Liver (tissue), 9 donors: ENCODE measurements around the gene CHRNG. TPM values are rescaled to one million over a fixed set of nuclear protein-coding genes. Genes with fewer than 3 reads are reported as not detected.

ENCODE experiments used
- DNase-seq: peaks from one replicate; pipeline ENCODE4 v3.0.0-alpha.2; 2017; ENCODE audit warnings: low spot score
- H3K27ac ChIP-seq, 2 donors: one replicate each; pipeline ENCODE4 v1.7.0; 2013; ENCODE audit warnings: inconsistent platforms in 2 of 2, low read length in 2 of 2, control low read depth in 1 of 2, low read depth in 1 of 2, mild to moderate bottlenecking in 1 of 2
- H3K27me3 ChIP-seq, 4 donors: one replicate each; pipeline versions ENCODE4 v1.6.1 to v1.7.0; 2013; ENCODE audit warnings: low read length in 3 of 4, inconsistent platforms in 1 of 4, mild to moderate bottlenecking in 1 of 4, moderate library complexity in 1 of 4; ENCODE audit not compliant: control insufficient read depth in 4 of 4, insufficient read depth in 4 of 4
- H3K36me3 ChIP-seq, 4 donors: one replicate each; pipeline versions ENCODE4 v1.6.1 to v1.7.0; 2013; ENCODE audit warnings: low read length in 3 of 4, mild to moderate bottlenecking in 3 of 4, low read depth in 1 of 4, moderate library complexity in 1 of 4; ENCODE audit not compliant: control insufficient read depth in 4 of 4, insufficient read depth in 3 of 4
- H3K4me1 ChIP-seq, 4 donors: one replicate each; pipeline versions ENCODE4 v1.6.1 to v1.7.0; 2013; ENCODE audit warnings: low read length in 3 of 4, mild to moderate bottlenecking in 3 of 4, moderate library complexity in 1 of 4; ENCODE audit not compliant: control insufficient read depth in 4 of 4, insufficient read depth in 4 of 4
- H3K4me3 ChIP-seq, 3 donors: one replicate each; pipeline versions ENCODE4 v1.6.1 to v1.7.0; 2013; ENCODE audit warnings: low read length in 3 of 3, control low read depth in 1 of 3, low read depth in 1 of 3, mild to moderate bottlenecking in 1 of 3
- H3K9ac ChIP-seq, 2 donors: one replicate each; pipeline ENCODE4 v1.7.0; 2013; ENCODE audit warnings: low read length in 2 of 2, mild to moderate bottlenecking in 2 of 2, moderate library complexity in 2 of 2, control low read depth in 1 of 2, low read depth in 1 of 2
- H3K9me3 ChIP-seq, 4 donors: one replicate each; pipeline versions ENCODE4 v1.6.1 to v1.7.0; 2013; ENCODE audit warnings: low read length in 3 of 4; ENCODE audit not compliant: control insufficient read depth in 4 of 4
- CTCF ChIP-seq: fragments of 150-350 bp; IDR thresholded peaks from 2 replicates; pipeline ENCODE4 v1.5.1; 2017; ENCODE audit warnings: improper control_type of control experiment, low read depth, low read length; ENCODE audit not compliant: missing input control
- EGR1 ChIP-seq, 2 donors: IDR thresholded peaks; 2 replicates each; pipeline ENCODE4 v1.6.1; 2016 to 2018; ENCODE audit warnings: antibody characterized with exemption in 2 of 2, low read depth in 2 of 2
- FOXA1 ChIP-seq: IDR thresholded peaks from 2 replicates; pipeline ENCODE4 v1.6.1; 2016; ENCODE audit warnings: antibody characterized with exemption
- FOXA2 ChIP-seq: IDR thresholded peaks from 2 replicates; pipeline ENCODE4 v1.6.1; 2016; ENCODE audit warnings: antibody characterized with exemption
- GABPA ChIP-seq, 2 donors: IDR thresholded peaks in 1 of 2; conservative IDR thresholded peaks in 1 of 2; 2 replicates each; pipeline ENCODE4 v1.6.1; 2016; ENCODE audit warnings: antibody characterized with exemption in 2 of 2, mild to moderate bottlenecking in 1 of 2, moderate library complexity in 1 of 2
- HNF4A ChIP-seq, 2 donors: conservative IDR thresholded peaks; 2 replicates each; pipeline ENCODE4 v1.6.1; 2016; ENCODE audit warnings: antibody characterized with exemption in 2 of 2, mild to moderate bottlenecking in 2 of 2
- HNF4G ChIP-seq: IDR thresholded peaks from 2 replicates; pipeline ENCODE4 v1.6.1; 2016; ENCODE audit warnings: antibody characterized with exemption
- JUND ChIP-seq, 2 donors: IDR thresholded peaks; 2 replicates each; pipeline ENCODE4 v1.6.1; 2016; ENCODE audit warnings: antibody characterized with exemption in 2 of 2
- NR2F2 ChIP-seq: IDR thresholded peaks from 2 replicates; pipeline ENCODE4 v1.6.1; 2016; ENCODE audit warnings: antibody characterized with exemption
- RAD21 ChIP-seq, 2 donors: IDR thresholded peaks; 2 replicates each; pipeline ENCODE4 v1.6.1; 2016; ENCODE audit warnings: antibody characterized with exemption in 2 of 2, mild to moderate bottlenecking in 2 of 2
- REST ChIP-seq: IDR thresholded peaks from 2 replicates; pipeline ENCODE4 v1.6.1; 2016; ENCODE audit warnings: antibody characterized with exemption, mild to moderate bottlenecking
- RXRA ChIP-seq, 2 donors: IDR thresholded peaks; 2 replicates each; pipeline ENCODE4 v1.6.1; 2017 to 2018; ENCODE audit warnings: antibody characterized with exemption in 2 of 2, mild to moderate bottlenecking in 1 of 2
- SP1 ChIP-seq: IDR thresholded peaks from 2 replicates; pipeline ENCODE4 v1.6.1; 2018; ENCODE audit warnings: antibody characterized with exemption, mild to moderate bottlenecking
- TAF1 ChIP-seq: conservative IDR thresholded peaks from 2 replicates; pipeline ENCODE4 v1.6.1; 2016; ENCODE audit warnings: antibody characterized with exemption, mild to moderate bottlenecking
- YY1 ChIP-seq: IDR thresholded peaks from 2 replicates; pipeline ENCODE4 v1.6.1; 2016; ENCODE audit warnings: antibody characterized with exemption, mild to moderate bottlenecking
- WGBS: extraction: QIAGEN DNeasy Blood & Tissue Kit; methylation state at CpG from one replicate; pipeline ENCODE4 v1.1.7; 2013; 5-methylcytosine and 5-hydroxymethylcytosine counted together
- polyA plus RNA-seq, 2 donors: library from polyadenylated mRNA; stranded (reverse) in 1 of 2; unstranded in 1 of 2; fragments of 200-250 nt in 1 of 2; fragments of >200 nt in 1 of 2; fragmentation: Nextera tagmentation in 1 of 2; extraction: Ambion mirVana in 1 of 2; gene quantifications; one replicate each; pipeline versions ENCODE4 v1.2.1 to v1.2.3, GENCODE V29; 2013 to 2015
- total RNA-seq, 2 donors: library from RNA; depleted of rRNA; stranded (reverse); fragments of >200 nt; gene quantifications; one replicate each; pipeline ENCODE4 v1.2.3, GENCODE V29; 2014
- TF ChIP-seq, protein P1 (sequence below): IDR thresholded peaks from 2 replicates; pipeline ENCODE4 v1.6.1; 2016; ENCODE audit warnings: antibody characterized with exemption
- TF ChIP-seq, protein P2 (sequence below): IDR thresholded peaks from 2 replicates; pipeline ENCODE4 v1.6.1; 2016; ENCODE audit warnings: antibody characterized with exemption
- TF ChIP-seq, protein P3 (sequence below): IDR thresholded peaks from 2 replicates; pipeline ENCODE4 v1.6.1; 2016; ENCODE audit warnings: antibody characterized with exemption
- donor health status: healthy.
- donor health status: healthy.
- donor health status: healthy.
- donor health status: healthy.
- donor health status: healthy.

The CHRNG gene
- total and polyA plus RNA-seq, 4 donors, result not detected

GRCh38 chr2:232573771-232574435, 34.4 kb downstream of the CHRNG start:
- TF ChIP-seq HNF4A (conservative IDR thresholded peaks at IDR 0.05) (no peak), JUND (IDR thresholded peaks at IDR 0.05) (no peak), EGR1 (IDR thresholded peaks at IDR 0.05; ENCODE audit: low read depth in 2 of 2) (no peak), TAF1 (no peak), YY1 (no peak), HNF4G (no peak), GABPA (IDR thresholded peaks at IDR 0.05 in 1 of 2, conservative IDR thresholded peaks at IDR 0.05 in 1 of 2) (no peak)
- TF ChIP-seq, protein P1, sequence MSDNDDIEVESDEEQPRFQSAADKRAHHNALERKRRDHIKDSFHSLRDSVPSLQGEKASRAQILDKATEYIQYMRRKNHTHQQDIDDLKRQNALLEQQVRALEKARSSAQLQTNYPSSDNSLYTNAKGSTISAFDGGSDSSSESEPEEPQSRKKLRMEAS, result no peak
- TF ChIP-seq, protein P2, sequence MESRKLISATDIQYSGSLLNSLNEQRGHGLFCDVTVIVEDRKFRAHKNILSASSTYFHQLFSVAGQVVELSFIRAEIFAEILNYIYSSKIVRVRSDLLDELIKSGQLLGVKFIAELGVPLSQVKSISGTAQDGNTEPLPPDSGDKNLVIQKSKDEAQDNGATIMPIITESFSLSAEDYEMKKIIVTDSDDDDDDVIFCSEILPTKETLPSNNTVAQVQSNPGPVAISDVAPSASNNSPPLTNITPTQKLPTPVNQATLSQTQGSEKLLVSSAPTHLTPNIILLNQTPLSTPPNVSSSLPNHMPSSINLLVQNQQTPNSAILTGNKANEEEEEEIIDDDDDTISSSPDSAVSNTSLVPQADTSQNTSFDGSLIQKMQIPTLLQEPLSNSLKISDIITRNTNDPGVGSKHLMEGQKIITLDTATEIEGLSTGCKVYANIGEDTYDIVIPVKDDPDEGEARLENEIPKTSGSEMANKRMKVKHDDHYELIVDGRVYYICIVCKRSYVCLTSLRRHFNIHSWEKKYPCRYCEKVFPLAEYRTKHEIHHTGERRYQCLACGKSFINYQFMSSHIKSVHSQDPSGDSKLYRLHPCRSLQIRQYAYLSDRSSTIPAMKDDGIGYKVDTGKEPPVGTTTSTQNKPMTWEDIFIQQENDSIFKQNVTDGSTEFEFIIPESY, result no peak
- TF ChIP-seq, protein P3, sequence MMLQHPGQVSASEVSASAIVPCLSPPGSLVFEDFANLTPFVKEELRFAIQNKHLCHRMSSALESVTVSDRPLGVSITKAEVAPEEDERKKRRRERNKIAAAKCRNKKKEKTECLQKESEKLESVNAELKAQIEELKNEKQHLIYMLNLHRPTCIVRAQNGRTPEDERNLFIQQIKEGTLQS, result no peak
- no peak overlapping the region for H3K4me3 ChIP-seq
- DNase-seq, result no peak
- 55% methylated on average over 8 of the region's 8 CpGs for WGBS
- no peaks in the 10 kb centered on the region for H3K9me3 ChIP-seq
- H3K4me1 ChIP-seq, result peaks cover 13 to 56% (median 52%) of the 10 kb centered on the region in 4 donors
- H3K9ac ChIP-seq, result no peak overlapping the region
- no peaks in the 10 kb centered on the region for H3K27me3 ChIP-seq
- H3K27ac ChIP-seq, result peak overlapping the region; percentile 60 to 78
- peaks cover 0 to 13% (median 10%) of the 10 kb centered on the region in 4 donors for H3K36me3 ChIP-seq

DNA sequence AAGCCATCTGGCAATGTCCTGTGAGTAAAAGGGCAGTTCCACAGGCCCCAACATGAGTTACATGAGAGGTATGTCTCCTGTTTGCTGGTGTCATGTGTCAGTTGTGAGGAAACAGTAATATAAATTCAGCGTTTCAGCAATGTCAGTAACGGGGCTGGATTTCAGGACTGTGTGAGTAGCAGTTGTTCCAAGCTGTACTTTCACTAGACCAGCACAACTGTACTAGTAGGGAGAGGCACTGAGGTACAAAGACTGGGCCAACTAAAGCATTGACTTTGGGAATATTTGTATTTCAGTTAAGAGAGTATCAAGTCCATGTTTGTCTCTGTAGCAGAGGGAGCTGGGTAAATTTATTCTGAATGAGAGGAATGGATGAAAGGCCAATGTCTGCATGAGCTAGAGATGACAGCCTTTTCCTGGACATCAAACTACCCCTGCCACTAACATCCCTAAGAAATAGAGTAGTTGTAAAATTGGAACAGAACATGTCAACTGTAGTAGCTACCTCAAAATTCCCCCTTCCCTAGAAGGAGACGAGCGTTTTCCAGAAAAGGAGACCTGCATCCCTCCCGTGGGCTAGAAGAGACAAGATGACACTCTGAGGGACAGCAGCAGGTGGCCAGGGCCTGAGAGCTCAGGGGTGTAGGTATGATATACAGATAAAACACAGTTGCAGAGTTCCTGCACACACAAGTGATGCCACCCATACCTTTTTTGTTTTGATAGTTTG, 35.3 kb downstream of the CHRNG start:
- DNase-seq, result no peak
- no peaks in the 10 kb centered on the region for H3K27me3 ChIP-seq
- peaks cover 13 to 64% (median 54%) of the 10 kb centered on the region in 4 donors for H3K4me1 ChIP-seq
- 31% methylated on average over 5 of the region's 5 CpGs for WGBS
- H3K4me3 ChIP-seq, result no peak overlapping the region
- H3K36me3 ChIP-seq, result peaks cover 0 to 4% (median 1%) of the 10 kb centered on the region in 4 donors
- H3K27ac ChIP-seq, result peak overlapping the region; percentile 60 to 78
- TF ChIP-seq HNF4A (conservative IDR thresholded peaks at IDR 0.05), result peak; percentile 90 to 94
- peak; percentile 20 to 31 for TF ChIP-seq RAD21 (IDR thresholded peaks at IDR 0.05)
- TF ChIP-seq GABPA (IDR thresholded peaks at IDR 0.05 in 1 of 2, conservative IDR thresholded peaks at IDR 0.05 in 1 of 2), result peak in 1 of 2 donors; percentile 37
- no peak for TF ChIP-seq NR2F2
- TF ChIP-seq HNF4G, result peak; percentile 39
- TF ChIP-seq SP1, result peak; percentile 93
- TF ChIP-seq REST, result peak; percentile 88
- TF ChIP-seq, protein P2, result peak; percentile 83
- peak; percentile 93 for TF ChIP-seq YY1
- TF ChIP-seq, protein P1, result peak; percentile 58
- peak in 1 of 2 donors; percentile 66 for TF ChIP-seq JUND (IDR thresholded peaks at IDR 0.05)
- peak; percentile 54 for TF ChIP-seq FOXA2
- peak; percentile 56 for TF ChIP-seq FOXA1
- TF ChIP-seq CTCF, result no peak
- TF ChIP-seq TAF1, result peak; percentile 61
- TF ChIP-seq RXRA (IDR thresholded peaks at IDR 0.05), result peak; percentile 62 to 83
- TF ChIP-seq, protein P3, result no peak
- no peak for TF ChIP-seq EGR1 (IDR thresholded peaks at IDR 0.05; ENCODE audit: low read depth in 2 of 2)
- H3K9me3 ChIP-seq, result no peaks in the 10 kb centered on the region
- H3K9ac ChIP-seq, result peak overlapping the region in 1 of 2 donors; percentile 25
